Right cardiac atrium (tissue), 5 donors: ENCODE measurements around the gene CADPS2. TPM values are rescaled to one million over a fixed set of nuclear protein-coding genes. Genes with fewer than 3 reads are reported as not detected.
"Not testable (repeated sequence)": the region's sequence is repeated elsewhere in the genome, so short reads cannot be mapped to it uniquely, and the experiment has no call there.

Source experiments
- ATAC-seq, 2 donors: fragments of 200-7000 bp; cut with Tn5 transposase; one replicate each; pipeline versions ENCODE4 v1.8.0 to v1.9.1; 2020; ENCODE audit warnings: moderate library complexity in 2 of 2, mild to moderate bottlenecking in 1 of 2
- DNase-seq, 3 donors: peaks; one replicate each; pipeline ENCODE4 v3.0.0-alpha.2; 2020
- H3K27ac ChIP-seq: one replicate; pipeline ENCODE4 v1.5.1; 2013; ENCODE audit warnings: mild to moderate bottlenecking, low read length, control low read depth, moderate library complexity
- H3K27me3 ChIP-seq: one replicate; pipeline ENCODE4 v1.6.1; 2013; ENCODE audit not compliant: control insufficient read depth, insufficient read depth
- H3K4me1 ChIP-seq: one replicate; pipeline ENCODE4 v1.6.1; 2013; ENCODE audit warnings: low read length; ENCODE audit not compliant: control insufficient read depth, insufficient read depth
- H3K4me3 ChIP-seq: one replicate; pipeline ENCODE4 v1.5.1; 2013; ENCODE audit warnings: low read length, control low read depth
- H3K9me3 ChIP-seq: one replicate; pipeline ENCODE4 v1.6.1; 2013; ENCODE audit warnings: low read length; ENCODE audit not compliant: control insufficient read depth
- WGBS: extraction: QIAGEN DNeasy Blood & Tissue Kit; methylation state at CpG from one replicate; pipeline ENCODE4 v1.1.7; 2013; 5-methylcytosine and 5-hydroxymethylcytosine counted together
- intact Hi-C, 4 donors: fragments of 100-400 bp; cut with DNase I; formaldehyde crosslinking; loops; one replicate each; pipeline versions ENCODE4 v1.11.0 to v1.14.0; 2022 to 2023
- polyA plus RNA-seq: library from polyadenylated mRNA; stranded (reverse); fragments of 200-250 nt; gene quantifications from one replicate; pipeline ENCODE4 v1.2.3, GENCODE V29; 2013
- total RNA-seq, 4 donors: library from RNA; stranded (reverse); fragmentation: NEBNext Ultra II Directional; extraction: Animal tissue kit (Norgen Biotek cat#: 25700); gene quantifications; one replicate each; pipeline ENCODE4 v1.2.1, GENCODE V29; 2021
- donor health status: healthy with polysubstance abuse.
- donor health status: DM: no; HTN: yes; CAD: no.
- donor health status: DM: no; HTN: no; CAD: no.
- donor health status: DM: no; HTN: yes; CAD: no; lungs with severe emphysema.
- donor health status: DM: yes; HTN: yes; CAD: no.

CADPS2 gene
- total and polyA plus RNA-seq, 5 donors, result 10.4 to 14.1 (median 11.5) TPM

DNA sequence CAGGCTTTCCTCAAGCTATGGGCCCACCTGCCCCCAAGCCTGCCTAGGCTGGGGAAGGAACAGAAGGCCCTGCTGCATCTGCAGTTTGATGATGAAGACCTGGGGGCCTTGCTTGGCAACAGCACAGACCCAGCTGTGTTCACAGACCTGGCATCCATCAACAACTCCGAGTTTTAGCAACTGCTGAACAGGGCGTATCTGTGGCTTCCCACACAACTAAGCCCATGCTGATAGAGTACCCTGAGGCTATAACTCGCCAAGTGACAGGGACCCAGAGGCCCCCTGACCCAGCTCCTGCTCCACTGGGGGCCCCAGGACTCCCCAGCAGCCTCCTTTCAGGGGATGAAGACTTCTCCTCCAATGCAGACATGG, 36.3 kb downstream of the CADPS2 start:
- no peak overlapping the region for H3K27ac ChIP-seq
- 81% methylated on average over 3 of the region's 3 CpGs for WGBS
- intact Hi-C loops, result no loop called here

DNA sequence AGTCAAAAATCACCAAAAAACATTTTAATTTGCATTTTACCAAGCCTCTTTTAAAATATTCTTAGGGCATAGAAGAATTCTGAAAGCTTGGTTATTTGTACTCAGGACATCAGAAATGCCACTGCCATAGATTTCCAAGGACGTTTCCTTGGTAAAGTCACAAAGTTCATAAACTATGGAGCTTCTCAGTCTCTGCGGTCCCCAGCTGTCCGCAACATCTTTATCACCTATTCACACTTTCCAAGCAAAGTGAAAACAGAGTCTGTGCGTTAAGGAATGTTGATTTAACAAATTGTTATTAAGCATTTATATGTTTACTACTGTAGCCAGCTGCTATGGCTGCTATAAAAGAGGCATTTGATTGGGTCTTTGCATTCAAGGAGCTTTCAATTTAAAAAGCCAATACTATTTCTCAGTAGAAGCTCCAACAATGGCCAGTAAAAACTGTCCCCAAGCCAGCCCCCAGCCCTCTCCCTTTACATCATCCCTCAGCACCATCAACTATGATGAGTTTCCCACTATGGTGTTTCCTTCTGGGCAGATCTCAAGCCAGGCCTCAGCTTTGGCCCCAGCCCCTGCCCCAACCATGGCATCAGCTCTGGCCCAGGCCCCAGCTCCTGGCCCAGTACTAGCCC, 36.8 kb downstream of the CADPS2 start:
- H3K27me3 ChIP-seq, result no peaks in the 10 kb centered on the region
- ATAC-seq (no peak), DNase-seq (no peak)
- no peaks in the 10 kb centered on the region for H3K9me3 ChIP-seq
- WGBS, result 46% methylated on average over 4 of the region's 4 CpGs
- no peaks in the 10 kb centered on the region for H3K4me1 ChIP-seq
- H3K27ac ChIP-seq, result no peak overlapping the region
- intact Hi-C loops, result no loop called here
- H3K4me3 ChIP-seq, result no peak overlapping the region

More for the DNA sequence above, 36.3 kb downstream of the CADPS2 start:
- Histone ChIP-seq H3K27me3 (no peaks in the 10 kb centered on the region), H3K9me3 (no peaks in the 10 kb centered on the region), H3K4me3 (no peak overlapping the region), H3K4me1 (no peaks in the 10 kb centered on the region)
- ATAC-seq, result no peak
- DNase-seq, result no peak

DNA sequence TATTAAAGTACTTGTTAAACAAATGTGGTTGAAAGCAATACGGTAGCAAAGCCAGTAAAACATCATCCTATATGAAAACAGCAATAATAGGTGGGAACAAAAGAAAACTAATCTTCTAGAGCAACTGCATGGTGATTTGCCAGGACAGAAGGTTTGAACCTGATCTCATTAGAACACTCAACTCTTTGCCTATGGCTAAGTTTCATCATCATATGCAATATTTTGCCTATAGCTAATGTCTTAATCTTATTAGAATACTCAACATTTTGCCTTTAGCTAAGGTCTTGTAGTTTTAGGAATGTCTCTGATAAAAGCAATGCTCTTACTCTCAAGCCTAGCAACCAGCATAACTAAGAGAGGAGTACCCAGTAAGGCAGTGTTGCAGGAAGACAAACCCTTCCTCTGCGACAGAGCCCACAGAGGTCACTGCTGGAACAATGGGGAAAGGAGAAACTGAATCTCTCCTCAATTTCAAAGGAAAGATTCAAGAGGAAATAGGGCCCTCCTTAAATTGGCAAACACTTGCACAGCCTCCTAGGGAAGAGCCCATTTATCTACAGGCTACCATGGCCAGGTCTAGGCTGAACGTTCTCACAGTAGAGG, 38.3 kb downstream of the CADPS2 start:
- Histone ChIP-seq H3K9me3 (no peaks in the 10 kb centered on the region), H3K4me1 (no peaks in the 10 kb centered on the region), H3K4me3 (no peak overlapping the region), H3K27me3 (no peaks in the 10 kb centered on the region), H3K27ac (no peak overlapping the region)
- DNase-seq (peak in 1 of 3 donors; percentile 20), ATAC-seq (peak; percentile 83 to 97)
- 50% methylated on average over 3 of the region's 3 CpGs for WGBS
- intact Hi-C loops, result no loop called here

DNA sequence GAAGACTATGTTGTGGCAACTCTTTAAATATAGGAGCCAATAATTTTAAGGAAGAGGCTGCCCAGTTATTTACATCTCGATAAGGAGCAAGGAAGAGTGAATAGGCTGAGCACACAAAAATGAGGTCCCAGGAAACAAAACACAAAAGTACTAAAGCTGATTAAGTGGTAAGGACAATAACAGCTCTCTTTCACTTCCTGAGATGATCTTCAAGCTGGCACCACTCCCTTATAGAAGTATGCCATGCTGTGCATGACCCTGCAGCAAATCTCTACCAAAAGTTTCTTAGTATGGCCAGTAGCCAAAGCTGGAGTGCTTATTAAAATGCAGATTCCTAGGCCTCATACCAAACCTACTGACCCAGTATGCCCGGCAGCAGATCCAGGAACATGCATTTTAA, 39.7 kb downstream of the CADPS2 start:
- no peaks in the 10 kb centered on the region for H3K9me3 ChIP-seq
- H3K4me3 ChIP-seq, result no peak overlapping the region
- no peak for ATAC-seq
- intact Hi-C loops, result no loop called here
- no peak overlapping the region for H3K27ac ChIP-seq
- DNase-seq, result no peak
- no peaks in the 10 kb centered on the region for H3K4me1 ChIP-seq
- no peaks in the 10 kb centered on the region for H3K27me3 ChIP-seq
- WGBS, result 77% methylated on average over 2 of the region's 2 CpGs

DNA sequence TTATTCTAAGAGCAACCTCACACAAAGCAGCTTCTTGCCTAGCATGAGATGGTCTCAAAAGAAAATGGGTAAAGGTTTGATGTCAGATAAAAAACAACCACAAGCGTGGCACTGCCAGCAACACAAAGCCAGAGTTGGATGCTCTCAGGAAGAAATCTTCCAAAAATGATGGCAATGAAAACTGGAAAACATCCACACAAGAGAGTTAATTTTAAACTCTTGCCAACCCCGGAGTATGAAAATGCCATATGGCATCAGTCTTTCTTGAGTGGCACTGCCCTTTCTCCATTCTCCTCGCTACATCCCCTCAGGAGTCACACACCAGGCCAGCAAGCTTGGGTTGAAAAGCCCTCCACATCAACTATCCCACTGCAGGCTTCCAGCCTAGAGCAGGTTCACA, 41.0 kb downstream of the CADPS2 start:
- ATAC-seq, result no peak
- H3K4me1 ChIP-seq, result no peaks in the 10 kb centered on the region
- H3K4me3 ChIP-seq, result no peak overlapping the region
- no peaks in the 10 kb centered on the region for H3K9me3 ChIP-seq
- no peaks in the 10 kb centered on the region for H3K27me3 ChIP-seq
- DNase-seq, result no peak
- WGBS, result 90% methylated on average over 3 of the region's 3 CpGs
- H3K27ac ChIP-seq, result no peak overlapping the region
- intact Hi-C loops, result no loop called here

DNA sequence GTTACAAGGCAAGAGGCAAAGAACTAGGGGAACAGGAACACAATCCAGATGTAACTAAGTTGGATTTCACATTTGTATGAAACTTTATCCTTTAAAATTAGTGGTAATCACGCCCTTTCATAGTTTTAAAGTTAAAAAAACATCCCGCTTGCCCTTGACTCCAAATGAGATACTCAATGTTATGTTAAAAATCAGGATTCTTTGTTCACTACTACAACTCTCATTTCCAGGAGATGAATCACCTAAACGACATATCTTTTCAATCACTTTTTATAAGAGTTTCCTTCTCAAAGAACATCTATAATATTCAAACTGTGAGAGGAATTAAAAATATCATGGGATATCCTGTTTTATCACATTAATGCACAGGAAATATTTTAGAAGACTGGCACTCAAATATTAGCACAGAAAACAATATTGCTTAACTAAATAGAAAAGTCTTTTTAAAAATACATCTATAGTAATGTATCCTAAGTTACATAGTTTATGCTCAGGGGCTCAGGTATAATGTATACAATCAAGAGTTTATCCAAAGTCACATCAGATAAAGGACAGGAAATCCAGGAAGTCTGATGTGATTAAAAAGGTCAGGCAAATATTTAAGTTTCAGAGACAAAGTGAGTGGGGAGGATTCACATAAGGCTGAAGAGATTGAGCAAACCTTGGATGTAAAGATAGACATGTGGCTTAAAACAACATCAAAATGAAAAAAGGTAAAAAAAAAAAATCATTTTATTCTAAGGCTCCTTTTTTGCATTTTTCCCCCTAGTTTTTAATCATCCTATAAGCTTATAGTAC, 41.9 kb downstream of the CADPS2 start:
- DNase-seq, result no peak
- ATAC-seq, result no peak
- no peak overlapping the region for H3K4me3 ChIP-seq
- 74% methylated on average over 3 of the region's 3 CpGs for WGBS
- H3K4me1 ChIP-seq, result no peaks in the 10 kb centered on the region
- intact Hi-C loops, result no loop called here
- H3K27ac ChIP-seq, result no peak overlapping the region
- H3K9me3 ChIP-seq, result no peaks in the 10 kb centered on the region
- H3K27me3 ChIP-seq, result no peaks in the 10 kb centered on the region

DNA sequence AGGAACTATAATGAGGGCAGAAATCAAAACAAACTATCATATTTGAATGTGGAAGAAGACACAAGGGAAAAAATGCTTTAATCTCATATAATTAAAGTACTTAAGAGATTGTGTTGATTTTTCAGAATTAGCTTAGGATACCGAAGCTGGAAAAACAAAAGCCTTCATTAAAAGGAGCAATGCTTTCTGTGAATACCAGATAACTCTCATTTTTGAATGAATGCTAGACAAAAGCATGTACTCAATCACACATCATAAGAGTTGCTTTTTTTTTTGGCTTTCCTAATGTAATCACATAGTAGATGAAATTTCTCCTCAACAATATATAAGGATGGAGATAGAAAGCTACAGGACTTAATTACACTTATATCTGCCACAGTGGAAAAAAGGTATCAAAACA, 43.3 kb downstream of the CADPS2 start:
- intact Hi-C loops, result no loop called here
- 77% methylated on average over 1 of the region's 1 CpG for WGBS
- no peak for ATAC-seq

DNA sequence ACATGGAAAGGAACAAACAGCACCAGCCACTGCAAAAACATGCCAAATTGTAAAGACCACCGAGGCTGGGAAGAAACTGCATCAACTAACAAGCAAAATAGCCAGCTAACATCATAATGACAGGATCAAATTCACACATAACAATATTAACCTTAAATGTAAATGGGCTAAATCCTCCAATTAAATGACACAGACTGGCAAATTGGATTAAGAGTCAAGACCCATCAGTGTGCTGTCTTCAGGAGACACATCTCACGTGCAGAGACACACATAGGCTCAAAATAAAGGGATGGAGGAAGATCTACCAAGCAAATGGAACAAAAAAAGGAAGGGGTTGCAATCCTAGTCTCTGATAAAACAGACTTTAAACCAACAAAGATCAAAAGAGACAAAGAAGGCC, 50.0 kb downstream of the CADPS2 start:
- ATAC-seq, H3K4me1 ChIP-seq, H3K27ac ChIP-seq, H3K4me3 ChIP-seq, H3K9me3 ChIP-seq, H3K27me3 ChIP-seq, intact Hi-C loops, DNase-seq: not testable (repeated sequence)
- WGBS, result 85% methylated on average over 2 of the region's 2 CpGs

More for the DNA sequence above, 43.3 kb downstream of the CADPS2 start:
- Histone ChIP-seq H3K4me3 (no peak overlapping the region), H3K4me1 (no peaks in the 10 kb centered on the region), H3K27me3 (no peaks in the 10 kb centered on the region), H3K27ac (no peak overlapping the region), H3K9me3 (no peaks in the 10 kb centered on the region)
- no peak for DNase-seq

DNA sequence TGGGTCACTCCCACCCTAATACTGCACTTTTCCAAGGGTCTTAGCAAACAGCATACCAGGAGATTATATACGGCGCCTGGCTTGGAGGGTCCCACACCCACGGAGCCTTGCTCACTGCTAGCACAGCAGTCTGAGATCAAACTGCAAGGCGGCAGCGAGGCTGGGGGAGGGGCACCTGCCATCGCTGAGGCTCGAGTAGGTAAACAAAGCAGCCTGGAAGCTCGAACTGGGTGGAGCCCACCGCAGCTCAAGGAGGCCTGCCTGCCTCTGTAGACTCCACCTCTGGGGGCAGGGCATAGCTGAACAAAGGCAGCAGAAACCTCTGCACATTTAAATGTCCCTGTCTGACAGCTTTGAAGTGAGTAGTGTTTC, 51.7 kb downstream of the CADPS2 start:
- H3K27me3 ChIP-seq, result not testable (repeated sequence)
- 70% methylated on average over 9 of the region's 9 CpGs for WGBS

DNA sequence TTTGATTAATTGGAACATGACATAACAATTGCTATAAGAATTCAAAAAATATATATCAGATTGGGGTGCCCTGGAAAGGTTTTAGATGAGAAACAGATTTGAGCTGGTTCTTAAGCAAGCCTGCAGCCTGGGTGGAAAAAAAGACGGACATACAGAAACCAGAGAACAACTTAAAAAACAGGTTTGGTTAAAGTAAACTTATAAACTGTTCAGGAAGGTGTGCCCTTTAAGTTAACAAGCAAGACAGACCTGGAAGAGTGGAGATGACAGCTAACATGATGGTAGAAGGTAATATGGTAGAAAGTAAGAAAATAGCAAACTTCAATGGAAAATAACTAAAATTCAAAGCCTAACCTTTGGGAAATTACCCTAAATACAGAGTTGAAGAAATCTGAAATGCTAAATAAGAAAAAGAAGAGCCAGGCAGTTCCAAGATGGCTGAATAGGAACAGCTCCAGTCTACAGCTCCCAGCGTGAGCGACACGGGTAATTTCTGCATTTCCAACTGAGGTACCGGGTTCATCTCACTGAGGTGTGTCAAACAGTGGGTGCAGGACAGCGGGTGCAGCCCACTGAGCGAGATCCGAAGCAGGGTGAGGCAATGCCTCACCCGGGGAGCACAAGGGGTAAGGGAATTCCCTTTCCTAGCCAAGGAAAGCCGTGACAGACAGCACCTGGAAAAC, 52.2 kb downstream of the CADPS2 start:
- Histone ChIP-seq H3K4me1 (no peaks in the 10 kb centered on the region), H3K4me3 (no peak overlapping the region), H3K27ac (no peak overlapping the region), H3K9me3 (no peaks in the 10 kb centered on the region), H3K27me3 (no peaks in the 10 kb centered on the region)
- intact Hi-C loops, result no loop called here
- no peak for ATAC-seq
- WGBS, result 96% methylated on average over 10 of the region's 10 CpGs
- peak in 1 of 3 donors; percentile 21 for DNase-seq

More for the DNA sequence above, 51.7 kb downstream of the CADPS2 start:
- H3K9me3 ChIP-seq, intact Hi-C loops, H3K4me1 ChIP-seq, H3K27ac ChIP-seq, H3K4me3 ChIP-seq, DNase-seq, ATAC-seq: not testable (repeated sequence)

DNA sequence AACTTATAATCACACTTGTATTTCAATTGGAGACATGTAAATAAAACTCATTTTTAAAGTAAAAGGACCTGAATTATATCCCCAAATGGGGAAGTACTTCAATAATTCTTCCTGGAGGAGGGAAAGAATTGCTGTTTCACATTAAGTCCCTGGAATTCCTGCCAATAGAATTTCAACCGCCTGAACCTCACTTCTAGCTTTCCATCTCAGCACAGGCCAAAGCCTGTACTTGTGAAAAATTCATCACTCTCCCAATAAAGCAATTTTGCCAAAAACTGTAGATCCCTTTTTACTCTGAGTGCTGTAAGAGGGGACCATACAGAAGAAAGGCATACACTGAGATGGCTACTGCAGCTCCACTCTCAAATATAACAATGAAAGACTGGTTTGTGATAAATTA, 54.8 kb downstream of the CADPS2 start:
- intact Hi-C loops, result no loop called here
- peak in 1 of 2 donors; percentile 16 for ATAC-seq

More for the DNA sequence above, 54.8 kb downstream of the CADPS2 start:
- Histone ChIP-seq H3K4me3 (no peak overlapping the region), H3K9me3 (no peaks in the 10 kb centered on the region), H3K27ac (no peak overlapping the region), H3K4me1 (no peaks in the 10 kb centered on the region), H3K27me3 (no peaks in the 10 kb centered on the region)
- no peak for DNase-seq
- WGBS, result 56% methylated on average over 1 of the region's 1 CpG
